GM18511 (cell line): Measurements from ENCODE around the gene CDC26.
"Not testable (repeated sequence)": the region's sequence is repeated elsewhere in the genome, so short reads cannot be mapped to it uniquely, and the experiment has no call there.

Source experiments
- ATAC-seq: cut with Tn5 transposase; IDR thresholded peaks from one replicate; pipeline ENCODE4 v1.9.1; 2021; ENCODE audit warnings: mild to moderate bottlenecking, moderate library complexity; ENCODE audit not compliant: unreplicated experiment

The CDC26 gene

DNA sequence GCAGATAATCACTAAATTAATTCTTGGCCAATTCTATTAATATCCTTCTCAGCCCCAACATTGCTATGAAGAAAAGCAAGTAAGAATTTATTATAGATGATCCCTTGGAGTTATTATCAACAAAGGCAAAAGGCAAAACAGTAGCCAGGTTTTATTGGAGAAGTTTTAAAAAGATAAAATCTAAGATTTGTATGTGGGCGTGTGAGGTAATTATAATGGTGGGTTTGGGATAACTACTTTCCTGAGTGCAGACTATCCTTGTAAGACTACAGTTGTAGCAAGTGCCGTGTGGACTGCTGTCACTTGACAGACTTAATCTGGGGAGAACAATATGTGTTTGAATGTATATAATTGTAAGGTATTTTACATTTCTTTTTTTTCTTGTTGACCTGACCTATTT is 30.8 kb downstream of the CDC26 start:
- no peak for ATAC-seq

DNA sequence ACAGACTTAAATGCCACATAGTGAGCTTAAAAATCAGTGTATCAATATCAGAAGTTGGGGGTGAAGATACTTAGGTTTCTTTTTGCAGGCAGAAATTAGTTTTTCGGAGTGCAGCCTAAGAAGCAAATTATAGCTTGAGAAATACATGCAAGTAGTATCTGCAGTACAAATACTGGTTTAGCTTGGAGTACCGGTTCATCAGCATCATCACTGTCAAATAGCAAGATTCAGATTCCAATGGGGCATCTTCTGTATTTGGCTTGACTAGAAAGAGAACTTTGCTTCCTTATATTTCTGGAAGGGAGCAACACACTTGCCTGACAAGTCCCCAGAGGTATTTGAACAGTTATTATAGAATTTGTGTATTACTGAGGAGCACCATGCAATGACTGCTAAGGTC is 34.2 kb downstream of the CDC26 start:
- ATAC-seq: no peak

DNA sequence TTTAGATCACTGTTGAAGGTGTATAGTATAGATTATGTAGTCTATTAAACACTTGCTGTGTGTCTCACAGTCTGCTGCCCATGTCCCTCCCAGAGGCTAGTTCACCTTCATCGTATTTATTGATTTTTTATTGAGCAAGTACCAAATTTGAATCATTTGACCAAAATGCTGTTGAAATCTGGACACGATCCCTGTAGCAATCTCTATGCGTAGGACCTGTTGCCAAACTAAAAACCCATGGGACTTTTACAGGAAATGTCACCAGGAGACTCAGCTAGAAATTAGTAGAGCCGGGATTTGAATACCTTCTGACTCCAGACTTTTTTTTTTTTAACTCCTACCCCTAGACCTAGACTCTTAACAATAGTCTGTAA is 36.5 kb downstream of the CDC26 start:
- no peak for ATAC-seq

DNA sequence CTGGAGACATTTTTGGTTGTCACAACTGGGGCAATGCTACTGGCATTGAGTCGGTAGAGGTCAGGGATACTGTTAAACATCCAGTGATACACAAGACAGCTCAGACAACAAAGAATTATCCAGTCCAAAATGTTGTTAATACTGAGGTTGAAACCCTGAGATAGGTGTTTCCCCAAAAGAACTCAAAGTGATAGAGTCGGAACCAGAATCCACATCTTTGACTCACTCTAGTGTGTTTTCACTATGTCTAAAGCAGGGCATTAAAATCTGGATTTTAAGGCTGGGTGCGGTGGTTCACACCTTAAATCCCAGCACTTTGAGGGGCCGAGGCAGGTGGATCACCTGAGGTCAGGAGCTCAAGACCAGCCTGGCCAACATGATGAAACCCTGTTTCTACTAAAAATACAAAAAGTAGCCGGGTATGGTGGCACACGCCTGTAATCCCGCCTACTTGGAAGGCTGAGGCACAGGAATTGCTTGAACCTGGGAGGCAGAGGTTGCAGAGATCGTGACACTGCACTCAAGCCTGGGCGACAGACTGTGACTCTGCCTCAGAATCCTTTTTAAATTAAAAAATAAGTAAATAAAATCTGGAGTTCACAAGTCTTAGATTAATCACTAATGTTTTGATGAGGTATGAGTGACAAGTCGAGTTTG is 37.0 kb downstream of the CDC26 start:
- no peak for ATAC-seq

DNA sequence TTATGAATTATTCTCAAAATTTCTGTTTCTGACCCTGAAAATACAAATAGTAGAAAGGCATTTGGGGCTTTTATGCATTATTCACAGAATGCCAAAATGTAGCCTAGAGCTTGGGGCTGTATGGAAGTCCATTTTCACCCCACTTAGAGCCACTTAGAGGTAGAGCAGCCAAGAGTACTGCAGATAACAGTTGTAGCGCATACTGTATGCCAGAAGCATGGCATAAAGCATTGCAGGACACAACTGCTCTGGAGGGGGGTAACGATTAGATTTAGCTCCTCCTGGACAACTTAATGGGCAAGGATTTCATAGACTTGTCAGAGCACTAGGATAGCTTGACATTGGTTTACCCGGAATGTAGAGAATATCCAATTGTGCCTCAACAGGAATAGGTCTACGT is 38.3 kb downstream of the CDC26 start:
- no peak for ATAC-seq

DNA sequence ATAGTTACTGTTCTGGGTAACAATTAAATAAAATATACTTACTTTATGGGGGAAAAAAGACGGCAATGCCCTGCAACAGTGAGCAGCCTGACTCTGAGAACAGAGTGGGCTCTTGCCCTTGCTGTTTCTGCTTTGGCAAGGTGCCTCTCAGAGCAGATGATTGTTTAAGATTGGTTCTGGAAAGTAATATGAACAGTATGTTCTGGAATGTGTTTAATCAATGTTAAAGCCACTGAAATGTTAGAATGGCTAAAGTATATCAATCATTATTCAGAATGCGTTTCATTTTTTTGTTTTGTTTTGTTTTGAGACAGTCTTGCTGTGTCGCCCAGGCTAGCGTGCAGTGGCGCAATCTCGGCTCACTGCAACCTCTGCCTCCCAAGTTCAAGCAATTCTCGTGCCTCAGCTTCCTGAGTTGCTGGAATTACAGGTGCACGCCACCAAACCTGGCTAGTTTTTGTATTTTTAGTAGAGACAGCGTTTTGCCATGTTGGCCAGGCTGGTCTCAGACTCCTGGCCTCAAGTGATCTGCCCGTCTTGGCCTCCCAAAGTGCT is 39.6 kb downstream of the CDC26 start:
- not testable (repeated sequence) for ATAC-seq

DNA sequence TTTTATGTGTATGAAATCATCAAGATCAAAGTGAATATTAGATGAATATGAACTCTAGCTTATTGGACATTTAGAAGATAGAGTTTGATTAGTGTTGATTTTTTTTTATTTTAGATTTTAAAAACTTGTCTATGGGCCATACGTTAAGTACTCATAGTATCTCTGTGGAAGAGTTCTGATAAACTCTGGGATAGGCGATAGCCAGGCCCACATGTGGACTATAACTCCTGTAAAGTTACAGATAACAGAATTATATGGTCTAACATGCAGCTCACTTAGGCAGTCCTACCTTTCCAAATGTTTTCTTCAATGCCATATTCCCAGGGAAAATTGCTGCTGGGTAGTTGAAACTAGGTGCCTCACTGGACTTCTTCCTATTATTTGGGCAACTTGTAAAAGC is 43.7 kb downstream of the CDC26 start:
- no peak for ATAC-seq

DNA sequence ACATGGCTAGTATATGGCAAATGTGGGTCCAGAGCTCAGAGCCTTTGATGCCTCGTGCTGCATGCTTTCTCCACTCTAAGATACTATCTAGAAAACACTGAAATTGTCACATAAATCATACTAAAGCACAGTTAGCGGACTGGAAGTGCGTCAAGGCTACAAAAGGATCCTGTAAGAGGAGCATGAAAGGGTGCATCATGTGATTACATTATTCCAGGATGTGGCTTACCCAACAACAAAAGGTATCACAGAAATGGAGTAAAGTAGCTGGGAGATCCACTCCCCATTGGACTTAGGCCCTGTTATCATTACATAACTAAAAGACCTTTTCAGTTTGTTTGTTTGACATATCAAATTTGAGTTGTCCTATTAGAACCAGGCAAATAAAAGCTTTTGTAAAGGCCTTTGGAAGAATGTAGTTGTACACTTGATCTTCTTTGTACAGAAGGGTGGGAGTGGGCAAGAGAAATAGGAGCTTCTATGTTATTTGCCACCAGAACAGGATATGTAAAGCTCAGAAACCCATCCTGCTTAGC is 47.2 kb downstream of the CDC26 start:
- no peak for ATAC-seq

DNA sequence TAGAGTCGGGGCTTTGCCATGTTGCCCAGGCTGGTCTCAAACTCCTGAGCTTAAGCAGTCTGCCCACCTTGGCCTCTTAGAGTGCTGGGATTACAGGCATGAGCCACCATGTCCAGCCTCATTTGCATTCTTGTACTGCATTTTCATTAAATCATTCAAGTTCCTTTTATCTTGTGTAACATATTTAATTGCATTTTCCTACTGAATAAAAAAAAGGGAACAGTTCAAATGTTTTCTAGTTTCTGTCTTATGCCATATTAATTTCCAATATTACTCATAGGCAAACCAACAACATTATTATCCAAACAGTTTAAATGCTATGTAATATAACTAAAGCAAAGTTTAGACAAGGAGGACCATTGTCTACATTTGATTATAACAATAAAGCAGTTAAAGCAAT is 47.9 kb downstream of the CDC26 start:
- ATAC-seq: no peak

DNA sequence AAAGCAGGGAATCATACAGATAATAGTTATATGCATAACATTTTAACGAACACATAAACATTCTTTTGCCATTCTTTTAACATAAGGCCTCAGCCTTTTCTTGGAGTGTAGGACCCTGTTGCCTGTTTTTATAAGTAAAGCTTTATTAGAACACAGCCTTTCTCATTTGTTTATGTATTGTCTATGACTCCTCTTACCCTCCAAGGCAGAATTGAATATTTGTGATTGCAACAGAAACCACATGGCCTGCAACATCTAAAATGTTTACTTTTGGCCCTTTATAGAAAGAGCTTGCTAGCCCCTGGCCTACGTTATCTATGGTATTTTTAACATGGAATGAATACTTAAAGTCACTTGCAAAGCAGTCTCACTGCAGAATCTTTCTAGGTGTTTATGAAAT is 51.4 kb downstream of the CDC26 start:
- ATAC-seq: no peak

DNA sequence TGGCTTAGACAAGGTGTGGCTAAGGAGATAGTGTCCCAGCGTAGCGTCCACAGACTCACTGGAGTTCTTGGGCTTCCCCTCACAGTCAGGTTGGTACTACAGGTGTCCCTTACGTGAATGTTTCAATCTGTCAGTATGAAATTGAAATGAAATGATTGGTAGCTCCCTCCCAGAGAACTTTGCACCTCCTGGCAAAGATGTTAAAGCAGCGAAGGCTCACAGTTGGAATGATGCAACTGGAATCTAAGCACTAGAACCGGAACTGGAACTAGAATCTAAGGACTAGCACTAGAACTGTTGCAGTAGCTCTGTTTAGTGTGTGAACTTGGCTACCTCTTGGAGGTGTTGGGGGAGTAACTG is 52.9 kb downstream of the CDC26 start:
- no peak for ATAC-seq

DNA sequence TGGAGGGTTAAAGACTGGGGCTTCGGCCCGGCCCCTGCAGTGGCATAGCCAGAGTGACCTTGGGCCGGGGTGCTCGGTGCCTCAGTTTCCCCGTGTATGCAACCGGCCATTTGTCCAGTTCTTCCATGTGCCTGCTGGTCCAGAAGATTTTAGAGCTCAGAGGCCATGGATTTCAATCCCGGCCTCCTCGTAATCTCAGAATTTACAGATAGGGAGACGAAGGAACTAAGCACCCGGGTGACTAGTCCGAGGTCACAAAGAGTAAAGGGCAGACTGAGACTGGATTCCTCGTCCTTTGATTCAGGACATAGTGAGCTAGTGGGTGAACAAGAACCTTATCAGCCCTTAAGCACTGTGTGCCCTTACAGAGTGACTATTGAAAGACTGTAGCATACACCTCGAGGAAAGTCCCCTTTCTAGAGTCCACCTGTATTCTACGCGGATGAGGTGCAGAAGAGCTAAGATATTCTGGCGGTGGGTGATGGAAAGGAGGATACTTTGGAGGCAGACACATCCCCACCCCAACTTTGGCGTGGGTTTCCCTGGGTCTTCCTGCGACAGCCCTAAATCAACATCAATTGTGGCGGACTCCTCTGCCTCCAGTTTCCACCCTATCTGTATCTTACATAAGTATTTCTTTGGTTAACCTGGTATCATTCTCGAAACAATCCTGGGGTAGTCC is 53.4 kb downstream of the CDC26 start:
- ATAC-seq: no peak

DNA sequence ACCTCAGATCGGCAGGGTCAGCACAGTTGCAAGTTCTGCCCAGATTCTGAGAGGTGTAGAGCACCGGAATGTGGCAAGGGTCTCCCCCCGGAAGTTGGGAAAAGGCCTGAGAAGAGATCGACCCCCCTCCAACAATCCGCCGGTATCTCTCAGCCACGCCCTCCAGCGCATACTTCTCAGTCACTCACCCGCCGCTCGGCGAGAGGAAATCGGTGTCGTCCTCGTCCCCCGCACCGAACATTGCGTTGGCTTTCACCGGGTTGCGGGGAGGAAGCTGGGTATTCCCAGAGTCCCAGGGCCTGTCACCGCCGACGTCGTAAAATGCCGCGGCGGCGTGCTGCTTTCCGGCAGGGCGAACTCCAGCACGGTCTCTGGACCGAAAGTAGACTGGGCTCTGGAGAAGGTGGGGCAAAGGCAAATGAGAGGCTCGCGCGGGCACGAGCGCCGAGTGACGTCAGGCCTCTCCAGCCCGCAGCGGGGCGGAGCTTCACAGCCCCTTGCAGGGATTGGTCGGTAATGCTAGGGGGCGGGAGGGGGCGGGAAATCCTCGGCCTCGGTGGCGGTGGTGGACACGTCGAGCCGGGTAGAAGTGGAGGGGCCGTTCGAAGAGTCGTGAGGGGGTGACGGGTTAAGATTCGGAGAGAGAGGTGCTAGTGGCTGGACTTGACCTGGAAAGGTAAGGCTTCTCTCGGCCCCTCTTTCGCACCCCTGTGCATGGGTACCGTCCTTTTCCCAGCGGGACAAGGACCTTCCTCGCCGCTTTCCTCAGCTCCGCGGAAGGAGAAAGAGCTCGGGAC is 54.2 kb downstream of the CDC26 start, which contains the start of the genes FKBP15 and SLC31A1:
Gene FKBP15 (minus strand): TSS at position 275 of the 797 bp plus-strand sequence. CDS start 34 bp downstream, at position 241.
Gene SLC31A1 (plus strand): TSS at position 542 of the 797 bp plus-strand sequence. CDS start 34,605 bp downstream, outside the sequence.
- ATAC-seq: peak; percentile 87

DNA sequence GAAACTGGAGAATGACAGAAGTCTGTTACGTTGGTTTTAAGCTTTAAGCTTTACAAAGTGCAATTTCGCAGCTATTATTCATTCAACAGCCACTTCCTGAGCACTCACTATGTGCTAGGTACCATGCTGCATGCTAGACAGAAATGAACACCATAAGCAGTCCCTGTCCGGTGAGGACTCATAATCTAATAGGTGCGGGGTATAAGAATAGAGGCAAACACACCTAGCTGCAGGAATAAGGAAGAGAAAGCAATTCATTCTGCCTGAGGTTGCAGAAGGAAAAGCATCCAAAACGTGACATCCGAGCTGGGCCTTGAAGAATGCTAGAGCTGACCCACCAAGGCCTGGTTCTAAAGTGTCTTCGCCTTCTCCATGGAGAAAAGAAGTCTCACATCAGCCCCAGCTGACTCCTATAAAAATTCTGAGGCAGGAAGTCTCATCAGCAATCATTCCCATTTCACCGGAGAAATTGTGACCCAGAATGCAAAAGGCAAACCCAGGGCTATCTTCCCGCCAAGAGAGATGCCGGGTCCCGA is 54.8 kb downstream of the CDC26 start:
- no peak for ATAC-seq

DNA sequence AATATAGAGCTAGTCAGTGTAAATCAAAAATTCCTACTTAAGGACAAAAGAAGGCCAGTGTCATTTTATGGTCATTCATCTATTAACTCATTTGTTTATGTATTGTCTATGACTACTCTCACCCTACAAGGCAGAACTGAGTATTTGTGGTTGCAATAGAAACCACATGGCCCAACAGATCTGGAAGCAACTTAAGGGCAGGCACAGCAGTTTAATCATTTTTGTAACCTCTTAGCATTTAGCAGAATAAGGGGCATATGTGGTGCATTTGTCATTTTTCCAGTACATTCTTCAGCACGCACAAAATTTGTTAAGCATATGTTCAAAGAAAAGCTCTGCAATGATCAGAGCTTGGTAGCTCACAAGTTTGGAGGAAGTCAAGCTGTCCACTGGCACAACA is 55.4 kb downstream of the CDC26 start:
- peak; percentile 64 for ATAC-seq

DNA sequence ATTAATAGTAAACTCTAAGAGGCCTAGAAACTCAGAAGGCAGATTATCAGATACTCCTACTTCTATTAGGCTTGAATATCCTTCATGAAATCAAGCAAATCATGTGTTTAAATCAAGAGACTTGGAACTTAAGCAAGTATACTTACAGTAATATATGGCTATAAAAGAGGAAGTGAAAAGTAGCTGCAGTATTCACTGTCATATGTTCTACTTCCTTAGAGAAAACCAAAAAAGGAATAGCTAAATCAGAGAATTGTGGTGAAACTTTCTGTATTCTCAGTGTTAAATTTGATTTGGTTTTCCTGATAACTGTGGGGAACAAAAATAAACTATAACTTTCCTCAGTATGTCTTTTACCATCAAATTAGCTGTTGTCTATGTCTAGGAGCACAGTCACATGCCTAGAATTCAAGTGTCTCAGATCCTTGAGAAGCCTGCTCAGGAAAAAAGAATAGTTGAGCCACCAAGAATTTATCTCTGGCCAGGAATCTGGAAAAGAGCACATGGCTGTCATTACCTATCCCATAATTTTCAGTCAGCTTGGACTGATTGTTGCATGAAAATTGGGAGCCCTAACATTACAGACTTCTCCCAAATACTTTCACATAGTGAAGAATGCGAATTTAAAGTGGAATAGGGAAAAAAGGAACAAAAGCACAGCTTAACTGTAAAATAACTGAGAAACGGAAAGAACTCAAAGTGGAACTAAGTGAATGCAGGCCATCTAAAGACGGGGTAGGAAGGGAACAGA is 56.0 kb downstream of the CDC26 start:
- peak; percentile 42 for ATAC-seq
